Stimulated activated CD4-positive, alpha-beta T cell treated with anti-CD3 and anti-CD28 coated beads, Interleukin-12 subunit alpha, Interleukin-12 subunit beta, amount 100 ng/mL, for 48 hours (primary cell): ENCODE data around the gene SHANK1.

ENCODE experiments used
- DNase-seq, 3 donors: peaks; one replicate each; pipeline ENCODE4 v3.0.0-alpha.2; 2020; ENCODE audit warnings: low read depth in 2 of 3, low spot score in 1 of 3

Gene SHANK1

DNA sequence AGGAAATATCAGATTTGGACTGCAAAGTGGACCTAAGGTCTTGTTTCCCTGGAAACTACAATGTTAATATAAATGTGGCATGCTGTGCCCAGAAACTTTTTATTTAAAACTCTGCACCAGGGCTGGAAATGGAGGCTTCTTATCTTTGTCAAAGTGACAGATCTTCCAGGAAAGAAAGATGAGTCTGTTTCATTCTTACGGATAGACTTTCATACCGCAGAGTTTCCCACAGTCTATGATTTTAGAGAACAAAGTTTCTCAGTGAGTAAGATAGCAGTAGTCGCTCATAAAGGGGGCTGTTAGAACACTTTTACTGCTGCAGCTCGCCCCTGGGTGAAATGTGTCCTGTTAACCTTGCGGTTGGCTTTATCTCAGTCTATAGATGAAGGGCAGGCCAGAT is 10.3 kb upstream of the SHANK1 start:
- no peak for DNase-seq

GRCh38 chr19:50728084-50728737 is 8.6 kb upstream of the SHANK1 start:
- DNase-seq, result peak; percentile 67 to 87 (median 70)

- DNase-seq, result no peak
Observed at GRCh38 chr19:50725911-50726230, 6.3 kb upstream of the SHANK1 start.

GRCh38 chr19:50725218-50725910 is 5.8 kb upstream of the SHANK1 start:
- no peak for DNase-seq

GRCh38 chr19:50724522-50725217 is 5.1 kb upstream of the SHANK1 start:
- peak; percentile 94 to 98 (median 96) for DNase-seq

DNA sequence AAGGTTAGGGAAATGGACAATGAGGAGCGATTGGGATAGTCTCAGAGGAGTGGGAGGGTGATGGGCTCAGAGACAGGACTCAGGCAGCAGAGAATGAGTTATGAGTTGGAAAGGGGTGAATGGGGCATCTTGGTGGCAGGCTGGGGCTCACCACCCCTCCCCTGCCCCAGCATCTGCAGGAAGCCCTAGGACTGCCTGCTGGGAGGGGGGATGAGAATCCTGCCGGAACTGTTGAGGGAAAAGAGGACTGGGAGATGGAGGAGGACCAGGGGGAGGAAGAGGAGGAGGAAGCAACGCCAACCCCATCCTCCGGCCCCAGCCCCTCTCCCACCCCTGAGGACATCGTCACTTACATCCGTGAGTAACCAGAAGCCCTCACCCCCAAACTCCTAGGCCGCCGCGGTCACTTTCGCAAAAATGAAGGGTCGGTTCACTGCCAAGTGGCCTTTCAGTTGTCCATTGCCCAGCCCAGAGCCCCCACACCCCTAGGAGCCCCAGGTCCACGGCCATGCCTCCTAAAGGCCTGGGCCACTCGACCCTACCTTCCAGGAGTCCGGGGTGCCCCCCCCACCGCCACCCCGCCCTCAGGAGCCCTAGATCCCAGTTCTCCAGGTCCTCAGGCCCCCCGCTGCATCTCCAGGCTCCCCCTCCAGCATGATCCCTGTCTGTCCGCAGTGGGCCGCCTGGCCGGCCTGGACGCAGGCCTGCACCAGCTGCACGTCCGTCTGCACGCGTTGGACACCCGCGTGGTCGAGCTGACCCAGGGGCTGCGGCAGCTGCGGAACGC is 4.3 kb upstream of the SHANK1 start:
- DNase-seq, result no peak

DNA sequence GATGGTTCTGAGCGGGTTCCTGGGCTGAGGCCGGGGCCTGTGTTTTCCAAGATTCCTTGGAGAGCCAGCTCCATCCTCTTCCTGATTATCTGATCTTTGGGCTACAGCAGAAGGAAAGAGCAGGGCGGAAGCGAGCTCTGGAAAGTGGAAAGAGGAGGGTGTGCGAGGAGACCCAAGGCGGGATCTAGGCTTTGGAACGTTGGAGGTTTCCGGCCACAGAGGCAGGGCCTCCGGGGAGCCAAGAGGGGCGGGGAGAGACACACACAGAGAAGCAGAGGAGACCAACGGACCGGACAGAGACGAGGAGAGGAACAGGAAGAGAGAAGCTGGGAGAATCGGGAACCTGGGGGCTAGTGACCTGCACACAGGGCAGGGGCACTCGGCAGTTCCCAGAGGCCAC is 3.5 kb upstream of the SHANK1 start, which contains the start of gene CLEC11A:
Gene CLEC11A, plus strand, starts transcription at position 296 of the 400 bp plus-strand sequence. CDS start 162 bp downstream, outside the sequence.
- no peak for DNase-seq

DNA sequence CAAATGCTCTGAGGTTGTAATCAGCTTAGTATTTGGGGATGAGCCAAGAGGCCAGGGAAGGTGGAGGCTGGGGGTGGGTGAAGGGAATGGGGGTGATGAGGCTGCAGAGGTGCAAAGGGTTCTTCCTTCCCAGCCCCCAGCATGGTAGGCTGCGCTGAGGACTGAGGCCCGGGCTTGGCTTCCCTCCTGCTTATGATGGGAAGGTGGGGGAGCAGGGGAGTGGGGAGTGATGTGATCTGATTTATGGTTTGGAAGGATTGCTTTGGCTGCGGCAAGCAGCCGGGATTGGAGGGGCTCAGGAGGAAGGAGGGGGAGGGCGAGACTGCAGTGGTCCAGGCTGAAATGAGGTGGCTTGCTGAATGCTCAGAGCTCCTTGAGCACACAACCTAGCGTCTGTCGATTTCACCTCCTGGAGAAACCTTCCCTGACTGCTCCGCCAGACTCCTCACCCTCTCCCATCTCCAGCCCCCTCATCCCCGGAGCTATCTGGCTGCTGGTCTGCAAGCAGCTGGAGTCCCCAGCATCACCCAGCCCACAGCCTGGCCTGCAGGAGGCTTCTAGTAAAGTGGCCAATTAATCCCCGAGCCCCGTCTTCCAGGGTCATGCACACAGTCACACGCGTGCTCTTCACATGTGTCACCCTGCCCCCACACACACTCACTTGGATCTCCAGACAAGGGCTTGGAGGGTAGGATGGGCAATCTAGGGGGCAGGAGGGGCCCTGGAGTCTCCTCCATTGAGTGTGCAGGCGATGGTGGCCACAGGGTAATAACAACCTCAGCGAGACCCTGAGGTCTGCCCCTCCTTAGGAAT is 2.8 kb upstream of the SHANK1 start:
- DNase-seq, result no peak

GRCh38 chr19:50721441-50722137 is 2.0 kb upstream of the SHANK1 start:
- DNase-seq, result no peak

DNA sequence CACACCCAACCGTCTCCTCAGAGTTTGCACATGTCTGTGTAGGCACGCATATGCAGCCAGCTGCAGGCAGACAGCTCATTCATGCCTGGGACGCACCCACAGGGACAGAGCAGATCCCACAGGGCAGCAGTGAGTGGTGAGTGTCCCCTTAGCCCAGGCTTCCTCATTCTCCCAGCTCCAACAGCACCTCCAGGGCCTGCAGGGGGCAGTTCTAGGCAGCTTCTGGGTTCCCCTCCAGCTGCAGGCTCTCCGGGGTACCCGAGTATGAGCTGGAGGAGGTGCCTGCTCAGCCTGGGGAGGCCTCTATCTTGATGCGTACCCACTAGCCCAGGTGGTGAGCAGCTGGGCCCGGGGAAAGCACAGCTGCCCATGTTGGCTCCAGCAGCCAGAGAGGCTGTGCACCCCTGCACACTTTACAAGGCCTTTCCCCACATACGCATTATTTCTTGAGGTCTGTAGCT is 1.3 kb upstream of the SHANK1 start:
- no peak for DNase-seq

- no peak for DNase-seq
Observed at GRCh38 chr19:50720181-50720920, 749 bp upstream of the SHANK1 start.

GRCh38 chr19:50719119-50719435 is 525 bp downstream of the SHANK1 start:
- no peak for DNase-seq

DNA sequence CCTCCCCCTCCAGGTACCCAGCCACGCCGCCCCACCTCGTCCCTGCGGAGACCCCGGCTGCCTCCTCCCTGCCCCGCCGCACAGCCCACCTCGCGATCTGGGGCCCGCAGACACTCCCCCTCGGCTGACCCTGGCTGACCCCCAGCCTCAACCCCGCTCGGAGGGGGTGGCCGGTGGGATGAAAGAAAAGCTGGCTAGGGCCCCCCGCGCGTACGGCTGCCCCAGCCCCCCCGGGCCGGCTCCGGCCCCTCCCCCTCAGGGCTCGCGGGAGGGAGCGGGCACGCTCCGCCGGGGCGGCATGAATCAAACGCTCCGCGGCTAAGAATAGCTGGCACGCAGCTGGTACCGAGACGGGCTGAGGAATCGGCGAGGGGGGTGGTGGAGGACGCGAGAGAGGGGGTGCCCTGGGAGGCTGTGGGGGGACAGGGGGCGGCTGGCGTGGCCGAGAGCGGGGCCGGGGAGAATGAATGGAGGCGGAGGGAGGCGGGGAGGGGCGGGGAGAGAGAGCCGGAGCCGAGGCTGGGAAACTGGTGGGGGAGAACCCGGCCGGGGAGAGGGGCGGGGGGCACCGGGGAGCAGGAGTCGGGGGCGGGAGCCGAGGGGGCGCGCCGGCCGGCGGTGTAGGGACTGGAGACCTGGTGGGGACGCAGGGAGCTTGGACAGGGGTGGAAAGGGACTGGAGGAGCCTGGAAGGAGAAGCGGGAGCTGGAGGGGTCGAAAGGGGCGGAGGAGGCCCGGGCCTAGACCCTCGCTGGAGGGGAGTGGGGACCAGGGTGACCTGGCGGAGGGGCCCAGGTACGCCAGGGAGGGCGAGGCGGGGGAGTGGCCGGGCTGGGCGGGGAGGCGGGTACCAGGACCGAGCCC is 1.1 kb downstream of the SHANK1 start:
- DNase-seq, result no peak

- no peak for DNase-seq
Observed at GRCh38 chr19:50717891-50718254, 1.7 kb downstream of the SHANK1 start.

- no peak for DNase-seq
Observed at GRCh38 chr19:50717026-50717723, 2.4 kb downstream of the SHANK1 start.

DNA sequence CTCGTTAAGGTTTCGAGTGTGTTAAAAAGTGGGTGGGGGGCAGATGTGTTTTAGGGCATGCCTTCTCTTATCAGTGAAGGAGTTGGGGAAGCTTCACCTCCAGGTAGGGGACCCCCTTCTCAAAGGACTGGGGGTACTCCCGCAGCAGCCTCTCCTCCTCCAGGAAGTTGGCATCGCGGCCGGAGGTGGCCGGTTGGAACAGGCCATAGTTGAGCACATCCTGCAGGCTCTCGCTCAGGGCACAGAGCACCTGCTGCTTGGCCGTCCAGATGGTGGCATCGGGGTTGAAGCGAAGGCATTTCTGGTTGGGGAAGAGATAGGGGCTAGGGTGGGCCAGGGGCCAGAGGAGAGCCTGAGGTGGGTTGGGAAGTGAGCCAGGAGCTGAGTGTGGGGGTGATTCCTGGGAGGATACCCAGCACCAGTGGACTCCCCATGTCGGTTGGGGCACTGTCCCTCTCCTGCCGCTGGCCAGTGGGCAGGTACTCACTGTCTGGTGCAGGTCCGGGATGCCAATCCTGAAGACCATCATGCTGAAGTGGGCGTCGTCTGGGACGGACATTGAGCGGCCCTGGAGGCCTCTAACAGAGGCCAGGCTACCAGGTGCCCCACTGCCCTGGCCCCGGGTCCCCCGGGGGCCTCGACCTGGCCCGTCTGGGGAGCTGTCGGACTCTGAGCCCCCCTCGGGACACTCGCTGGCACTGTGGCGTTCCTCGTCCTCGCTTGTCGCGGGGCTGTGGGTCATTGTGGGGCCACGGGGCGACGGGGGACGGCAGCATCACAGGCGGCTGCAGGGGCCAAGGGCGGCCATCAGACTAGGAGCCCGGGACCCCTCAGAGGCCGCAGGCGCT is 3.2 kb downstream of the SHANK1 start:
- no peak for DNase-seq
